Superior temporal gyrus (tissue), 1 donor: ENCODE results near the gene LIMS2.

ENCODE experiments used
- DNase-seq: peaks from one replicate; pipeline ENCODE4 v3.0.0-alpha.2; 2016; ENCODE audit errors: extremely low spot score

Gene LIMS2

DNA sequence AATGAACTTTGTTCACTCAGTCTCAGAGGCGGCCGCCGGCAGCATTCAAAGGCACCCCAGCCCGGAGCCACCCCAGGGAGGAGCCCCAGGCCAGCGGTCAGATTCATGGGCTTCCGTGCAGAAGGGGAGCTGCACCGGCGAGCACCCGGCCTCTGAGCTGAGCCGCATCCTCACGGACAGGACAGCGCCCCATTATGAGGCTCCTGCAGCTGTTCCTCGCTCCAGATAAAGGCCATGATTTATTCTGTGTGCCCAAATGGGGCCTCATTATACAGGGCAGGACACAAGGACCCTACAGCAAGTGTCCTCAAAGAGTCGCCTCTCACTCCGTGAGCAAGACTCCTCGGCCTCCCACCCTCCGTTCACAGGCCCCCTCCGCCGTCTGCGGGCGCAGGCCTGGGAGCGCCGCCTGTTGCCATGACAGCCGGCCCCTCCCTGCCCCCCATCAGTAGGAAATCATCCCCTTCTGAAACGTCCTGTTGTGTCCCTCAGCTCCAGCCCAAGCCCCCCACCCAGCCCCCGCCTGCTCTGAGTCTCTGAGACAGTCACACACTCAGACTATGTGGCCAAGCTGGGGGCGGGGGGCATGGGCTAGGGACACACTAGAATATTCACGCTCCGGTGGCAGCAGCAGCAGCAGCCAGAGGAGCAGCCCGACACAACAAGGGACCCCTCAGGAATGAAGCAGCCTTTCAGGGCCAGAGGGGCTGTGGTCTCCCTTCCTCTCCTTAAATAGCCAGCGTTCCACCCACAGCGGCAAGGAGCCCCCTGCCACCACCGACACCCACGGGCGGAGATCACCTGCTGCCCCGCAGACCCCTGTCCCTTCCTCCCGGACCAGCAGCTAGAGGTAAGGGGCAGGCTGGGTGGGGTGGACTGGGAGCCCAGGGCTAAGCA, 29.7 kb downstream of the LIMS2 start, which contains the start of gene GPR17:
GPR17 (plus strand) TSS at position 759 of the 897 bp plus-strand sequence. CDS start 4,583 bp downstream, outside the sequence.
- DNase-seq = peak; percentile 50

- DNase-seq = peak; percentile 9
Measured at GRCh38 chr2:127645026-127645394, 30.3 kb downstream of the LIMS2 start.

GRCh38 chr2:127644066-127645025, 31.0 kb downstream of the LIMS2 start:
- peak; percentile 14 for DNase-seq

DNA sequence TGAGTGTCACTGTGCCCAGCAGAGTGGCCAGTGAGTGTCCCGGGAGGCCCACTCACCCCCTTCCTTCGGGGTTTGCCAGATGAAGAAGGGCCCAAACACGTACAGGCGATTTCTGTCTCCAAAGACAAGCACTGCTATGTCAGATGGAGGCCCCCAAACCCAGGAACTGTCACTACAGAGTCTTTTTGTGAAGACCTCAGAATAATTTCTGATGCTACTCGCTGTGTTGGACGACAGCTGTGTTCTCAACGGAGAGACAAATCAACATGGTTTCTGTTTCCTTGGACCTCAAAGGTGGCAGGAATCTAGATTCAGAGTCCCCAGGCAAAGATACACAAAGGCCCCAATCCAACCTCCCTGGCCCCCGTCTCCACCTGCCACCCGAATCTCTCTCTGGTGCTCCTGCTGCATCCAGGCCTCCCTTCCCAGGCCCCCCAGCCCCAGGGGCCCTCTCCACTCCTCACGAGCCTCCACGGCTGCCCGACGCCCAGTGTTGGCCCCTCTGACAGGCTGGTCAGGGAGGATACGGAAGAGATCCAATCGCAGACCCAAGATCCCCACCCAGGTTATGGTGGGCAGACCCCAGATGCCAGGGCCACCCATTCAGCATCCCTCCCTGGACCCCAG, 31.8 kb downstream of the LIMS2 start:
- DNase-seq = peak; percentile 27

GRCh38 chr2:127642706-127643438, 32.5 kb downstream of the LIMS2 start:
- DNase-seq = no peak

- no peak for DNase-seq
Measured at GRCh38 chr2:127641846-127642507, 33.4 kb downstream of the LIMS2 start.

GRCh38 chr2:127641133-127641532, 34.2 kb downstream of the LIMS2 start:
- no peak for DNase-seq

- no peak for DNase-seq
Measured at GRCh38 chr2:127640082-127641072, 35.0 kb downstream of the LIMS2 start.

DNA sequence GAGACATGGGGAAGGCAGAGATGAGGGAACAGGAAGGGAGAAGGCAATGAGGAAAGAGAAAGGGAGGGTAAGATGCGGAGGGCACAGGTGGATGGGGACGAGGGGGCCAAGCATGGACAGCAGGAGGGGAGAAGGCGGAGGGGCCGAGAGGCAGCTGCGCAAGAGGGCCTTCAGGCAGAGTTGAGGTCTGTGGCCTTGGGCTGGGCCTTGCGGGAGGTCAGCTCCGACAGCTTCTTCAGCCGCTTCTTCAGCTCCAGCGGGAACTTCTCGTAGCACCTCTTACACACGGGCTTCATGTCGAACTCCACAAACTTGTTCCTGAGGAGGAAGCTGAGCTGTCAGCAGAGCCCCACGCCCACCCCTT, 36.2 kb downstream of the LIMS2 start:
- DNase-seq = no peak

DNA sequence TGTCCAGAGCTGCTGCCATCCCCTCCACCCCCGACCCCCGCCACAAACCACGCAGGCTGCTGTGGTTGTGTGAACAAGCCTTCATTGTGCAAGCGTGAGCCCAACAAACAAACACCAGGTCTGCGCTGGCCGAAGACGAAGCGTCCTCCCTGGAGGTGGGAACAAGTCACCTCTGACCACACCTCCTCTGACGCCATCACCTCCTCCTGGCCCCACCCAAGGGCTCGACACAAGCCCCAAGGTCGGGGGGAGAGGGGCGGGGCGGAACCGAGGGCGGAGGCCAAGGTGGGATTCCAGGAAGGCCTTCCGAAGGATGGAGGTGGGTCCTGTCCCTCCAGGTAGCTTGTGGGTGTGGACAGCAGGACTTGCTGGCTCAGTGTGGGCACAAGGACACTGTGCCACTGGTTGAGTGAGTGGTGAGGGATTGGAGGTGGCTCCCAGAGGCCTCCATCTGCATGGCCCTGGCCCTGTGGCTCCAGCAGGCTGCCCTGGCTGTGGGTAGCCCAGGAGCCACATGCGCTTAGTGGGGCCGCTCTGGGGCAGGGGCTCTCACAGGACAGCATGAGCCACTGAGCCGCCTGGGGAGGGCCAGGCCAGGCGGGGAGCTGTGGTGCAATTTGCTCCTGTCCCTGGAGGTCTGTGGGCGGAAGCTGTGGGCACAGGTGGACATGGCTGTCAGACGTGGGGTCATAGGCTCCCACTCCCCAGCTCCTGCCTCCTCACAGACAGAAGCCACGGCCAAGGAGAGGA, 36.8 kb downstream of the LIMS2 start:
- DNase-seq = no peak

GRCh38 chr2:127637725-127638252, 37.5 kb downstream of the LIMS2 start:
- DNase-seq = no peak

DNA sequence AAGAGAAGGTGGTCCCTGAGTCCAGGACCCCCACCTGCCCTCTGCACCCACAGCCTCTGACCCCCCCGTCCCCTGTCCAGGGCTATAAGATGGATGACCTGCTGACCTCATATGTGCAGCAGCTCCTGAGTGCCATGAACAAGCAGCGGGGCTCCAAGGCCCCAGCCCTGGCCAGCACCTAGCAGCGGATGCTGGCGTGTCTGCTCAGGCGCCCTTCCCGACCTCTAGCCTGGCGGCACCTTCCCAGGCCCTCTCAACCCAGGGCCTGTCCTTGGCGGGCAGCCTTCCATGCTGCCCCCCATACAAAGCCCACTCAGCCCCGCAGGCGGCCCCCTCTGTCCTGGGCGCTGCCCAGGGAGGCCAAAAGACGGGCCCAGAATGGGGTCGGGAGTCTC, 38.1 kb downstream of the LIMS2 start:
- DNase-seq = no peak

DNA sequence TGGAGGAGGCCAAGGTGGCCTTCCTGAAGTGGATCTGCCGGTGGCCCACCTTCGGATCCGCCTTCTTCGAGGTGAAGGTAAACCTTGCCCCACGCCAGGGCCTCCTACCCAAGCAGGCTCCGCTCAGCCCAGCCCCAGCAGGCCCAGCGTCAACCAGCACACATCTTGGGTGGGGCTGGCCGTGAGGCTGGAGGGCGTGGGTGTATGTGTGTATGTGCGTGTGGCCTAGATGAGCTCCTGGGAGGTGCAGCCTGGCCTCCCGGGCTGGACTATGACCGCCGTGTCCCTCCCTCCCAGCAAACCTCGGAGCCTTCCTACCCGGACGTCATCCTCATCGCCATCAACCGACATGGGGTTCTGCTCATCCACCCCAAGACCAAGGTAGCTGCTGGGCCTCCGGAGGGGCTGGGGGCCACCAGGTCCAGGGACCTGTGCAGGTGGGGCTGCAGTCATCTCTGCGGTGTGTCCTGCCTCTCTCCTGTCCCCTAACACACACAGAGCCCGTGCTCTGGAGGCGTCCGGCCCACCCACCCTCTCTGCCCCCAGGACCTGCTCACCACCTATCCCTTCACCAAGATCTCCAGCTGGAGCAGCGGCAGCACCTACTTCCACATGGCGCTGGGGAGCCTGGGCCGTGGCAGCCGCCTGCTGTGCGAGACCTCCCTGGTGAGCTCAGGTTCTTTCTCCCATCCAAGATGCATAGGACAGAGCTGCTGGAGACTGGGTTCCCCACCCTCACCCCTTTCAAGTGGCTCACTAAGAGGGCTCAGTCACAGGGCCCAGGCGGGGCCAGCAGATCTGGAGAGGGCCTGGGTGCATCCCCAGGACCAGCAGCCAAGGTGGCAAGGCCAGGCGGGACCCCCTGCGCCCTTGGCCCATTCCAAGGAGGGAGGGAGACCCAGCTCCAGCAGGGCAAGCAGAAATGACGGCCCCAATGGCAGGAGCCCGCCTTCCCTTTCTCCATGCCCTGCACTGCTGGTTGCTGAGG, 38.8 kb downstream of the LIMS2 start:
- no peak for DNase-seq

DNA sequence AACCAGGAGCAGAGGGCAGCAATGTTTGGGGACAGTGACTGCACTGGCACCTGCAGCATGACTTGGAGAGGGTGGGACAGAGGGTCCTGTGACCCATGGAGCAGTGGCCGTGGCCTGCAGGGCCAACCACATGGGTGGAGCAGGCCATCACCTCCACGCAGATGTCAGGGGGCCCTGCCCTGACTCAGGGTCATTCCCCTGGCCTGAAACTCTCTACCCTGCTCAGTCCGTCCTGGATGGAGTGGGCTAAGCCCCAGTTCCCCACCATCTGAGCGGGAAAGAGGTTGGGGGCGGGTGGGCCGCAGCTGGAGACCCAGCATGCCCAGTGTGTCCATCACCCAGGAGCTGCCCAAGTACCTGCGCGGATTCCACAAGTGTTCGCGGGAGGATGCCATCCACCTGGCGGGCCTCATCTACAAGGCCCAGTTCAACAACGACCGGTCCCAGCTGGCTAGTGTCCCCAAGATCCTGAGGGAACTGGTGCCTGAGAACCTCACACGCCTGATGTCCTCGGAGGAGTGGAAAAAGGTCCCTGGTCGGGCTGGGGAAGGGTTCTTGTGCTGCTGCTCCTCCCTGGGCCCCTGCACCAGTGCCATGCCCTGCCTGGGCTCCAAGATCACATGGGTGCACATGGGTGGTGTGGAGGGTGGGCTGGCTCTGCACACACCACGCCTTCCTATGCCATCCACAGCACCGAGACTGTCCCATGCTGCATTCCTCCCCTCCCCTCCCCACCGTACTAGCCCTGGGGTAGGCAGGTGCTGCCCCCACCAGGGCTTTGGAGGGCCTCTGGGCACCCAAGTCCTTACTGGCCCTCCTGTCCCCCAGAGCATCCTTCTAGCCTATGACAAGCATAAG, 39.7 kb downstream of the LIMS2 start:
- no peak for DNase-seq

DNA sequence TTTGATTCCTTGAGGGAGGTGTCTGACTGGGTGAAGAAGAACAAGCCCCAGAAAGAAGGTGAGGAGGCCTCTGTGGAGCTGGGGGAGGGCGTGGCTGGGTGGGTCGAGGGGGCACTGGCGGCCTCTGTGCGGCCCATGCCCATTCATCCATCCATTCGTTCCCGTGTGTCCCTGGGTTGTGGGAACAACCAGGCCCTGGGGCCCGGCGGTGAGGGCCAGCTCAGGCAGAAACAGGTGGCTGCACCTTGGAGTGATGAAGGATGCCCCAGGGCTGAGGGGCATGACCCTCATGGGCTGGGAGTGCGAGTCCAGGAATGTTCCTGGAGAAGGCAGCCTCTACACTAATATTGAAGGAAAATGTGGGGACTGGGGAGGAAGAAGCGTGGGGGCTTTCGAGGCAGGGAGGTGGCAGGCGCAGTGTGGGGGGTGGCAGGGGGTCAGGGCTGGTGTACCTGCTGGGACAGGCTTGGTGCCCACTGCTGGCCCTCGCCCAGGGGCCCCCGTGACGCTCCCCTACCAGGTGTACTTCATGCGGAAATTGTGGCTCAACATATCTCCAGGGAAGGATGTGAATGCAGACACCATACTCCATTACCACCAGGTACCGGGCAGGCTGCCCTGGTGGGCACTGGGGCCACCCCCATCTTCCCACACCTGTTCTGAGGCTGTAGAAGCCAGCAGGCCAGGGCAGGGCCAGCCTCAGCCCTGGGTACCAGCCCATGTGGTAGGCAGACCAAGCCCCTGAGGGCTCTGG, 40.5 kb downstream of the LIMS2 start:
- DNase-seq = no peak
